Muscle of leg (tissue), 11 donors: ENCODE measurements around the gene AFAP1. TPM values are rescaled to one million over a fixed set of nuclear protein-coding genes. Genes with fewer than 3 reads are reported as not detected.

Experiments
- DNase-seq: peaks from one replicate; pipeline ENCODE4 v3.0.0; 2013
- H3K27ac ChIP-seq: one replicate; pipeline ENCODE4 v1.5.1; 2013; ENCODE audit warnings: mild to moderate bottlenecking, low read length, control low read depth
- H3K27me3 ChIP-seq: one replicate; pipeline ENCODE4 v1.6.1; 2013; ENCODE audit warnings: low read length; ENCODE audit not compliant: control insufficient read depth, insufficient read depth
- H3K36me3 ChIP-seq: one replicate; pipeline ENCODE4 v1.6.1; 2013; ENCODE audit warnings: low read length; ENCODE audit not compliant: control insufficient read depth, insufficient read depth
- H3K4me1 ChIP-seq: one replicate; pipeline ENCODE4 v1.6.1; 2013; ENCODE audit warnings: low read length; ENCODE audit not compliant: control insufficient read depth, insufficient read depth
- H3K4me3 ChIP-seq: one replicate; pipeline ENCODE4 v1.5.1; 2013; ENCODE audit warnings: low read length, control low read depth
- H3K9me3 ChIP-seq: replicated peaks from 2 replicates; pipeline ENCODE4 v1.6.1; 2013; ENCODE audit warnings: low read depth, low read length; ENCODE audit not compliant: control insufficient read depth
- WGBS: methylation state at CpG from one replicate; pipeline ENCODE4 v1.1.5; 2013; ENCODE audit warnings: missing lambda C conversion rate; ENCODE audit not compliant: insufficient coverage; 5-methylcytosine and 5-hydroxymethylcytosine counted together
- polyA plus RNA-seq, 8 donors: library from polyadenylated mRNA; unstranded; fragments of 120-200 nt; gene quantifications; one replicate each; pipeline versions ENCODE4 v1.2.1 to v1.2.3, GENCODE V29; 2013; ENCODE audit warnings: inconsistent platforms in 1 of 8, low replicate concordance in 1 of 8; ENCODE audit not compliant: insufficient read length in 8 of 8, insufficient read depth in 1 of 8
- total RNA-seq: library from RNA; stranded (reverse); fragments of 120-200 nt; gene quantifications from one replicate; pipeline ENCODE4 v1.2.4, GENCODE V29; 2013

AFAP1 gene
- total and polyA plus RNA-seq, 9 donors, result 21.9 to 43.0 (median 34.3) TPM

- no peak for DNase-seq
- WGBS, result no CpG with 5 or more reads among the region's 2 CpGs
- Histone ChIP-seq H3K4me3 (no peak overlapping the region), H3K36me3 (no peaks in the 10 kb centered on the region), H3K9me3 (no peaks in the 10 kb centered on the region), H3K27ac (no peak overlapping the region), H3K4me1 (peaks cover 8% of the 10 kb centered on the region), H3K27me3 (peaks cover 5% of the 10 kb centered on the region)
Observed at GRCh38 chr4:7980036-7980435, 40.4 kb upstream of the AFAP1 start.

DNA sequence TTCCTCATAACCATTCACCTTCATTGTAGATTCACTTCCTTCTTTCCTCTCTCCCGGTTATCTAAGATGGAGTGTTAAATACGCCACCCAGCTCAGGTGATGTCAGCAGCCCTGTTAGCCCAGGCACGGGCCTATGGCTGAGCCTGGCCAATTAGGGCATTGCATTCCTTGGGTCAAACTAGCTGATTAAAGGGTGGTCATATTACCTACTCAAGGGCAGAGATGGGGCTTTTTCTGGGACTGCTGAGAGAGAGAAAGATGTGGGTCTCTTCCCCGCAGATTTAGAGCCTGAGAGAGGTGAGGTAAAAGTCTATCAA is 39.9 kb upstream of the AFAP1 start:
- H3K27me3 ChIP-seq, result peaks cover 2% of the 10 kb centered on the region
- no peak for DNase-seq
- no peak overlapping the region for H3K4me3 ChIP-seq
- H3K27ac ChIP-seq, result no peak overlapping the region
- H3K9me3 ChIP-seq, result no peaks in the 10 kb centered on the region
- H3K4me1 ChIP-seq, result peaks cover 8% of the 10 kb centered on the region
- WGBS, result 67% methylated on average over 2 of the region's 4 CpGs
- H3K36me3 ChIP-seq, result no peaks in the 10 kb centered on the region

GRCh38 chr4:7978907-7979651 is 39.4 kb upstream of the AFAP1 start:
- no peak for DNase-seq
- no peaks in the 10 kb centered on the region for H3K36me3 ChIP-seq
- H3K9me3 ChIP-seq, result no peaks in the 10 kb centered on the region
- H3K4me3 ChIP-seq, result no peak overlapping the region
- H3K27ac ChIP-seq, result no peak overlapping the region
- peaks cover 8% of the 10 kb centered on the region for H3K4me1 ChIP-seq
- no peaks in the 10 kb centered on the region for H3K27me3 ChIP-seq
- WGBS, result 57% methylated on average over 14 of the region's 17 CpGs

GRCh38 chr4:7978489-7978888 is 38.8 kb upstream of the AFAP1 start:
- DNase-seq, result no peak
- Histone ChIP-seq H3K27ac (no peak overlapping the region), H3K4me3 (no peak overlapping the region), H3K9me3 (no peaks in the 10 kb centered on the region), H3K4me1 (peaks cover 8% of the 10 kb centered on the region), H3K36me3 (no peaks in the 10 kb centered on the region), H3K27me3 (no peaks in the 10 kb centered on the region)
- WGBS, result 86% methylated on average over 3 of the region's 5 CpGs

GRCh38 chr4:7976634-7977033 is 37.0 kb upstream of the AFAP1 start:
- no peak for DNase-seq
- no peak overlapping the region for H3K27ac ChIP-seq
- WGBS, result 98% methylated on average over 3 of the region's 5 CpGs
- no peak overlapping the region for H3K4me3 ChIP-seq
- no peaks in the 10 kb centered on the region for H3K27me3 ChIP-seq
- no peaks in the 10 kb centered on the region for H3K36me3 ChIP-seq
- peaks cover 9% of the 10 kb centered on the region for H3K4me1 ChIP-seq
- no peaks in the 10 kb centered on the region for H3K9me3 ChIP-seq

DNA sequence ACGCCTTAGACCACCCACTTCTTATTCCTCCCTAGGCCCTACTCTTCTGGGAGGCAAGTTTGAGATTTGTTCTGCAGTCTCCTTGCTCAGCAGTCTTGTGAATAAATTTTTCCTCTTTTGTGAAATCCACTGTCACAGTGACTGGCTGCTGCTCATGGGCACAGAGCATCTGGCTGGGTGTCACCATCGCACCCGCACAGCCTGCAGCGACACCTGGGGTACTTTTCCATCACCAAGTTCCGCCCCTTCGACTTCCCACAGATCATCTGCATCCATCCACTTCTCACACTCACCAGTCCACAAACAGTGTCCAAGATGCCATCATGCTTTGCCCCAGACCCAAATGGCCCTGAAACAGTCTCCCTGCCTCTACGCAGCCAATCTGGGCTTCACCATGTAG is 36.4 kb upstream of the AFAP1 start:
- no peak for DNase-seq
- Histone ChIP-seq H3K27me3 (no peaks in the 10 kb centered on the region), H3K27ac (no peak overlapping the region), H3K36me3 (no peaks in the 10 kb centered on the region), H3K4me3 (no peak overlapping the region), H3K4me1 (peaks cover 15% of the 10 kb centered on the region), H3K9me3 (no peaks in the 10 kb centered on the region)
- WGBS, result 94% methylated on average over 7 of the region's 7 CpGs

DNA sequence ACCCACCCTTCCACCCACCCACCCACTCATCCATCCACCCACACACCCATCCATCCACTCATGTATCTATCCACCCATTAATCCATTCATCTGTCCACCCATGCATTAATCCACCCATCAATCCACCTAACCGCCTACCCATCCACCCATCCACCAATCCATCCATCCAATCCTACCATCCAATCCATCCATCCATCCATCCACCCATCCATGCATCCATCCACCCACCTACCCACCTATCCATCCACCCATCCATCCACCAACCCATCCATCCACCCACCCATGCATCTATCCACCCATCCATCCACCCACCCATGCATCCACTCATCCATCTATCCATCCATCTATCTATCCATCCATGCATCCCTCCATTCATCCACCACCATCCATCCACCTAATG is 34.8 kb upstream of the AFAP1 start:
- Histone ChIP-seq H3K36me3 (no peaks in the 10 kb centered on the region), H3K9me3 (no peaks in the 10 kb centered on the region), H3K4me1 (peaks cover 30% of the 10 kb centered on the region), H3K4me3 (no peak overlapping the region), H3K27ac (no peak overlapping the region), H3K27me3 (no peaks in the 10 kb centered on the region)
- DNase-seq, result no peak
- 100% methylated on average over 1 of the region's 1 CpG for WGBS

GRCh38 chr4:7973545-7973981 is 33.9 kb upstream of the AFAP1 start:
- DNase-seq, result no peak
- peaks cover 33% of the 10 kb centered on the region for H3K4me1 ChIP-seq
- no peaks in the 10 kb centered on the region for H3K9me3 ChIP-seq
- no peak overlapping the region for H3K4me3 ChIP-seq
- 43% methylated on average over 5 of the region's 10 CpGs for WGBS
- no peaks in the 10 kb centered on the region for H3K27me3 ChIP-seq
- no peaks in the 10 kb centered on the region for H3K36me3 ChIP-seq
- H3K27ac ChIP-seq, result no peak overlapping the region

GRCh38 chr4:7971881-7972500 is 32.3 kb upstream of the AFAP1 start:
- Histone ChIP-seq H3K9me3 (no peaks in the 10 kb centered on the region), H3K36me3 (no peaks in the 10 kb centered on the region), H3K27ac (no peak overlapping the region), H3K4me3 (no peak overlapping the region), H3K4me1 (peaks cover 39% of the 10 kb centered on the region), H3K27me3 (peaks cover 2% of the 10 kb centered on the region)
- 75% methylated on average over 12 of the region's 13 CpGs for WGBS
- DNase-seq, result no peak

GRCh38 chr4:7971159-7971631 is 31.5 kb upstream of the AFAP1 start:
- H3K9me3 ChIP-seq, result no peaks in the 10 kb centered on the region
- H3K4me3 ChIP-seq, result no peak overlapping the region
- DNase-seq, result no peak
- peaks cover 2% of the 10 kb centered on the region for H3K27me3 ChIP-seq
- peaks cover 39% of the 10 kb centered on the region for H3K4me1 ChIP-seq
- WGBS, result no CpG with 5 or more reads among the region's 2 CpGs
- H3K27ac ChIP-seq, result no peak overlapping the region
- no peaks in the 10 kb centered on the region for H3K36me3 ChIP-seq
